Activated T-helper 1 cell treated with Interleukin-2 at 50 U/mL for 16 hours (primary cell): Measurements from ENCODE around the gene TBC1D10A.
A peak's percentile ranks its signal among the peaks of the same experiment; 100 is the strongest.

Experiments used
- DNase-seq: peaks from one replicate; pipeline ENCODE4 v3.0.0-alpha.2; 2020; ENCODE audit warnings: low read depth

The TBC1D10A gene

GRCh38 chr22:30285846-30286200 is 40.9 kb downstream of the TBC1D10A start:
- DNase-seq: no peak

GRCh38 chr22:30285176-30285845 is 41.4 kb downstream of the TBC1D10A start:
- DNase-seq: no peak

- no peak for DNase-seq
Observed at GRCh38 chr22:30284666-30285065, 42.1 kb downstream of the TBC1D10A start.

GRCh38 chr22:30284172-30284571 is 42.6 kb downstream of the TBC1D10A start:
- no peak for DNase-seq

- DNase-seq: no peak
Observed at GRCh38 chr22:30283342-30283741, 43.4 kb downstream of the TBC1D10A start.

GRCh38 chr22:30282616-30283046 is 44.1 kb downstream of the TBC1D10A start:
- no peak for DNase-seq

GRCh38 chr22:30280505-30280904 is 46.2 kb downstream of the TBC1D10A start:
- DNase-seq: no peak

GRCh38 chr22:30279932-30280331 is 46.8 kb downstream of the TBC1D10A start:
- no peak for DNase-seq

- DNase-seq: no peak
Observed at GRCh38 chr22:30279046-30279788, 47.5 kb downstream of the TBC1D10A start.

- DNase-seq: no peak
Observed at GRCh38 chr22:30277547-30278344, 49.0 kb downstream of the TBC1D10A start.

- no peak for DNase-seq
Observed at GRCh38 chr22:30276039-30276438, 50.7 kb downstream of the TBC1D10A start.

- DNase-seq: no peak
Observed at GRCh38 chr22:30275625-30276024, 51.1 kb downstream of the TBC1D10A start.

GRCh38 chr22:30274437-30274812 is 52.3 kb downstream of the TBC1D10A start:
- no peak for DNase-seq

- DNase-seq: no peak
Observed at GRCh38 chr22:30273711-30274436, 52.9 kb downstream of the TBC1D10A start.

GRCh38 chr22:30272781-30273601 is 53.8 kb downstream of the TBC1D10A start:
- no peak for DNase-seq

GRCh38 chr22:30270832-30271231 is 55.9 kb downstream of the TBC1D10A start:
- no peak for DNase-seq

- DNase-seq: no peak
Observed at GRCh38 chr22:30268331-30268730, 58.4 kb downstream of the TBC1D10A start.

GRCh38 chr22:30267382-30268302 is 59.1 kb downstream of the TBC1D10A start:
- DNase-seq: no peak

- peak; percentile 56 for DNase-seq
Observed at GRCh38 chr22:30266445-30267381, 60.0 kb downstream of the TBC1D10A start, which contains the start of gene OSM. Gene OSM (minus strand): TSS chr22:30266851. CDS start chr22:30266799, 52 bp downstream.
